ENCODE results near the gene MUC20.
"Not testable (repeated sequence)": the region's sequence is repeated elsewhere in the genome, so short reads cannot be mapped to it uniquely, and the experiment has no call there.

MUC20 gene

GRCh38 chr3:195690951-195691350, 29.8 kb upstream of the MUC20 start:
- no peak for TF ChIP-seq CTCF (IDR thresholded peaks at IDR 0.05; ENCODE audit: low read depth, low read length)

GRCh38 chr3:195691596-195692353, 29.0 kb upstream of the MUC20 start:
- H3K4me3 ChIP-seq (ENCODE audit: low read depth, low read length), result not testable (repeated sequence)

More at GRCh38 chr3:195690951-195691350, 29.8 kb upstream of the MUC20 start:
- H3K4me3 ChIP-seq (ENCODE audit: low read depth, low read length), result no peak overlapping the region

- H3K4me3 ChIP-seq (ENCODE audit: low read depth, low read length), result no peak overlapping the region
- TF ChIP-seq CTCF (IDR thresholded peaks at IDR 0.05; ENCODE audit: low read depth, low read length), result no peak
These were observed 28.5 kb upstream of the MUC20 start for GRCh38 chr3:195692354-195692685.

GRCh38 chr3:195692781-195693427, 27.9 kb upstream of the MUC20 start:
- H3K4me3 ChIP-seq (ENCODE audit: low read depth, low read length), result no peak overlapping the region
- no peak for TF ChIP-seq CTCF (IDR thresholded peaks at IDR 0.05; ENCODE audit: low read depth, low read length)

- no peak for TF ChIP-seq CTCF (IDR thresholded peaks at IDR 0.05; ENCODE audit: low read depth, low read length)
- no peak overlapping the region for H3K4me3 ChIP-seq (ENCODE audit: low read depth, low read length)
These were observed 27.2 kb upstream of the MUC20 start for GRCh38 chr3:195693428-195694216.

GRCh38 chr3:195694217-195695076, 26.3 kb upstream of the MUC20 start:
- H3K4me3 ChIP-seq (ENCODE audit: low read depth, low read length), result not testable (repeated sequence)

GRCh38 chr3:195696632-195697278, 24.0 kb upstream of the MUC20 start:
- H3K4me3 ChIP-seq (ENCODE audit: low read depth, low read length), result no peak overlapping the region
- no peak for TF ChIP-seq CTCF (IDR thresholded peaks at IDR 0.05; ENCODE audit: low read depth, low read length)

Measured in WI38 (cell line).